Measurements from ENCODE around the gene ARHGAP15. TPM values are rescaled to one million over a fixed set of nuclear protein-coding genes. Genes with fewer than 3 reads are reported as not detected.

ARHGAP15 gene
- total RNA-seq, 1 donor from 2014 or later: 7.0 TPM

DNA sequence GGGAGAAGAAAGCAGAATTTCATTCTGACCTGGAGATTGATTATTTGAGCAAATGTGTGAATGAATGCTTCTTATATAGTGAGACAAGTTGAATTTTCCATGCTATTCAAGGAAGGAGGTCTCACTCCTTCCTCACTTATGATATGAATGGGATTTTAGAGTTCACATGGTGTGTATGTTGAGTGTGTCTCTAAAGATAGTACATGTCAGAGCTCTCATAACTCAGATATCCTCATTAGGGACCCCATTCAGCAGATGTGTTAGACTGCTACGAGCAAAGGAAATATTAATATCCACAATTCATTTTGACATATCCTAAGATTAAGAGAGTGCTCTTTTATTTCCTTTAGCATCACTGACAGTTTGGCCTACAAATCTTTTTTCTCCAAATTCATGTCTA lies 368.5 kb downstream of the ARHGAP15 start:
- no peak for DNase-seq
- no peak overlapping the region for H3K4me3 ChIP-seq
- intact Hi-C loops (cut with micrococcal nuclease): no loop called here
- peaks cover 6% of the 10 kb centered on the region for H3K9me3 ChIP-seq (replicated peaks)
- H3K27me3 ChIP-seq (ENCODE audit: low read depth): no peaks in the 10 kb centered on the region
- no peaks in the 10 kb centered on the region for H3K4me1 ChIP-seq
- peaks cover 4% of the 10 kb centered on the region for H3K36me3 ChIP-seq
- H3K27ac ChIP-seq (replicated peaks): no peak overlapping the region
- TF ChIP-seq, protein P1, sequence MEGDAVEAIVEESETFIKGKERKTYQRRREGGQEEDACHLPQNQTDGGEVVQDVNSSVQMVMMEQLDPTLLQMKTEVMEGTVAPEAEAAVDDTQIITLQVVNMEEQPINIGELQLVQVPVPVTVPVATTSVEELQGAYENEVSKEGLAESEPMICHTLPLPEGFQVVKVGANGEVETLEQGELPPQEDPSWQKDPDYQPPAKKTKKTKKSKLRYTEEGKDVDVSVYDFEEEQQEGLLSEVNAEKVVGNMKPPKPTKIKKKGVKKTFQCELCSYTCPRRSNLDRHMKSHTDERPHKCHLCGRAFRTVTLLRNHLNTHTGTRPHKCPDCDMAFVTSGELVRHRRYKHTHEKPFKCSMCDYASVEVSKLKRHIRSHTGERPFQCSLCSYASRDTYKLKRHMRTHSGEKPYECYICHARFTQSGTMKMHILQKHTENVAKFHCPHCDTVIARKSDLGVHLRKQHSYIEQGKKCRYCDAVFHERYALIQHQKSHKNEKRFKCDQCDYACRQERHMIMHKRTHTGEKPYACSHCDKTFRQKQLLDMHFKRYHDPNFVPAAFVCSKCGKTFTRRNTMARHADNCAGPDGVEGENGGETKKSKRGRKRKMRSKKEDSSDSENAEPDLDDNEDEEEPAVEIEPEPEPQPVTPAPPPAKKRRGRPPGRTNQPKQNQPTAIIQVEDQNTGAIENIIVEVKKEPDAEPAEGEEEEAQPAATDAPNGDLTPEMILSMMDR (IDR thresholded peaks at IDR 0.05; ENCODE audit: borderline replicate concordance): no peak

DNA sequence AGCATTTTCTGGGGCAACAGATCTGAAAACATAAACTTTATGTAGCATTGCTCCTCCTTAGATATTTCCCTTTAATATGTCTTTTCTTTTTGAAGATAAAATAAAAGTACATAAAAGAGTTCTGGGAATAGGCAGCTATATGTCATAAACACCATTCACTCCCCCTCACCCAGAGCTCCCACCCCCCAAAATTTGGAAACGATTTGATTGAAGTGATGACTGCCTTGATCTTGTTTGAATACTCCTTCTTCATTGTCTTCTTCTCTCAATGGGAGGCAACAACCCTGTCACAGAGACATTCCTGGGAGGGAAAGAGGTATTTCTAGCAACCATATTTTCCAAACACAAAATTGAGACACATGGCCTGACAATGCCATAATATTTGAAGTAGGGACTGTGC lies 369.3 kb downstream of the ARHGAP15 start:
- TF ChIP-seq, protein P1 (IDR thresholded peaks at IDR 0.05; ENCODE audit: borderline replicate concordance): no peak
- H3K27me3 ChIP-seq (ENCODE audit: low read depth): no peaks in the 10 kb centered on the region
- no peak overlapping the region for H3K4me3 ChIP-seq
- DNase-seq: no peak
- H3K36me3 ChIP-seq: no peaks in the 10 kb centered on the region
- H3K27ac ChIP-seq (replicated peaks): no peak overlapping the region
- peaks cover 3% of the 10 kb centered on the region for H3K9me3 ChIP-seq (replicated peaks)
- intact Hi-C loops (cut with micrococcal nuclease): no loop called here
- H3K4me1 ChIP-seq: no peaks in the 10 kb centered on the region

DNA sequence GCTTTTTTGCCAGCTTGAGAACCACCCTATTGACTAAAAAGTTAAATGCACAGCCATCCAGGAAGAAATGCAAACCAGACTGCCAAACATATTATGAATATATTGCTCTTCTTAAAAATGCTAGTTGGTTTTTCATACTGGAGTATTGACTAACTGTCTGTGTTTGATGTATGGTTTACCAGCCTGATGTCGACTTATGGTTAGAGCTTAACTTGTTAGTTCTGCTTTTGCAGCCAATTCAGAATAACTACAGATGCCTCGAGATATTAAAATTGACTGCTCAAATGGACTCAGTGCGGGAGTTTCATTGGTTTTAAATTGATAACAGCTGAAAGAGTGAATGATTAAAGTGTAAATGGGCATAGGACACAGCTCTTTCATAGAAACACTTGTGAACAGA lies 369.8 kb downstream of the ARHGAP15 start:
- Histone ChIP-seq H3K4me3 (no peak overlapping the region), H3K27ac (replicated peaks) (no peak overlapping the region), H3K9me3 (replicated peaks) (no peaks in the 10 kb centered on the region), H3K36me3 (no peaks in the 10 kb centered on the region), H3K27me3 (ENCODE audit: low read depth) (no peaks in the 10 kb centered on the region), H3K4me1 (no peaks in the 10 kb centered on the region)
- DNase-seq: no peak
- TF ChIP-seq, protein P1 (IDR thresholded peaks at IDR 0.05; ENCODE audit: borderline replicate concordance): no peak
- intact Hi-C loops (cut with micrococcal nuclease): no loop called here

DNA sequence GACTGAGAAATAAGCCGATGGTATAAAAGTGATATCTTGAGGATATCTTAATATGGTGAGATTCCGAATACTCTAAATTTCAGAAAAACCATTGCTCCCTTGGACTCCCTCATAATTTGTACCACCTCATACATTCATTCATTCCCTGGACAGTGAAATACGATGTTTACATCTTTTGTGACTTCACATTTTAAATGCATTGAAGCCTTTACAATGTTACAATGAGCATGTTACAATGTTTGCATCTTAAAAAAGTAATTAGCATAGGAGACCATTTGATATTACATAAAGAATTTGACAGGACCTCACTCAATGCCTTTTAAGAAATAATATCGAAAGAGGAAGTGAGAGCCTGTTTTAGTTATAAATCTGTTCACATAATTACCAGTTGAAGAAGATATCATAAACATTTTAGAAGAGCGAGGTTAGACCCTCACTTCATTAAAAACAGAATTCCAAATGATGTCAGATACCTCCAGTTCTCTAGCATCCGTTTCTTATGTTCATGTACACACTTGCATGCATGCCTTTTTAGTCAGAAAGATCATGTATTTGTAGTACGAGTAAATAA lies 372.0 kb downstream of the ARHGAP15 start:
- Histone ChIP-seq H3K9me3 (replicated peaks) (no peaks in the 10 kb centered on the region), H3K4me1 (no peaks in the 10 kb centered on the region), H3K27ac (replicated peaks) (no peak overlapping the region), H3K36me3 (no peaks in the 10 kb centered on the region), H3K4me3 (no peak overlapping the region), H3K27me3 (ENCODE audit: low read depth) (no peaks in the 10 kb centered on the region)
- intact Hi-C loops (cut with micrococcal nuclease): no loop called here
- TF ChIP-seq, protein P1 (IDR thresholded peaks at IDR 0.05; ENCODE audit: borderline replicate concordance): no peak
- no peak for DNase-seq

DNA sequence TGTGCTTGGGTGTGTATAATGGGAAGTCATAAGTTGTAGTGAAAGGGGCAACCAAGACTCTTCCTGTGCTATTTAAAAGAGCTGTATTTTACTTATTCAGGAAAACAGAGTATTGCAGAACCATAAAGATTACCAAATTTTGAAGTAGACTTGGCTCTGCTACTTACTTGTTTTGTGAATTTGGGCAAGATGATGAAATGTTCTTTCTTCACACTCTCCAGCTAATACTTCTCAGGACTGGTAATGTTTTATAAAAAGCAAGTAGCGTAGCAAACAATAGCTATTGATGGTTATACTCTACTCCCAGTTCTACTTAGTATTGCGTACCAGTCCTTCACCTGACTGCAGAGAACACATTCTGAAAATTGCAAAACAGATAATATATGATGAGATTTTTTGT lies 374.1 kb downstream of the ARHGAP15 start:
- Histone ChIP-seq H3K4me3 (no peak overlapping the region), H3K9me3 (replicated peaks) (no peaks in the 10 kb centered on the region), H3K27me3 (ENCODE audit: low read depth) (no peaks in the 10 kb centered on the region), H3K4me1 (no peaks in the 10 kb centered on the region), H3K27ac (replicated peaks) (no peak overlapping the region), H3K36me3 (no peaks in the 10 kb centered on the region)
- intact Hi-C loops (cut with micrococcal nuclease): no loop called here
- TF ChIP-seq, protein P1 (IDR thresholded peaks at IDR 0.05; ENCODE audit: borderline replicate concordance): no peak
- DNase-seq: no peak
